ENCODE measurements around the gene USP3.

USP3 gene

DNA sequence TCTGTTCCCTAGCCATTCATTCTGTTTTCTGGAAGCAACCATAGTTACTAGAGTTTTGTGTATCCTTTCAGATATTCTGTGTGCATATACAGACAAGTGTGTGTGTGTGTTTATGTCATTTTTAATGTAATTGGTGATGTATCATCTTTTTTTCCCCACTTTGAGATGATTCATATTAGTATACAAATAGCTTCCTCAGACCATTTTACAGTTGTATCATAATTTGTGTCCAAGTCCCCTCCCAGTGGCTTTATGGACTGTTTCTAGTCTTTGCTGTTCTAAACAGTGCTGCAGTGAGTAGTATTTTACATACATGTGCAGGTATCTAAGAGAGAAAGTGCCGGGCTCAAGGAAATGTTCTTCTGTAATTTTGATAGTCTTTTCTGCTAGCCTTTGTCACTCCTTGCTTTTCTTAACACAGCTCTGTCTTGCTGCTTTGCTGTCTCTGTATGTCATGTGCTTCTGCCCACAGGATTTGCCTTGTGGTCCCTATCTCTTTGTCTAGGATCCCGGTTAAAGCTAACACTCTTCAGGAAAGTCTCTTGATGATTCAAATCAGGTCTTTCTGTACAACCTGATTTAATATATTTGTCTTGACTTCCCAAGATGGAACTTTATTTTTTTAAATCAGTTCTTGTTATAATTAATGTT is 61.3 kb downstream of the USP3 start:
- ChIA-PET POLR2A (no interaction called here), CTCF (interaction anchor here (0.9 to 2.3 kb wide), 9 partner anchors 11 to 99 kb away, joined by 3 to 8 read pairs (median 3); no protein-coding TSS in a partner anchor)
- TF ChIP-seq, protein P1, sequence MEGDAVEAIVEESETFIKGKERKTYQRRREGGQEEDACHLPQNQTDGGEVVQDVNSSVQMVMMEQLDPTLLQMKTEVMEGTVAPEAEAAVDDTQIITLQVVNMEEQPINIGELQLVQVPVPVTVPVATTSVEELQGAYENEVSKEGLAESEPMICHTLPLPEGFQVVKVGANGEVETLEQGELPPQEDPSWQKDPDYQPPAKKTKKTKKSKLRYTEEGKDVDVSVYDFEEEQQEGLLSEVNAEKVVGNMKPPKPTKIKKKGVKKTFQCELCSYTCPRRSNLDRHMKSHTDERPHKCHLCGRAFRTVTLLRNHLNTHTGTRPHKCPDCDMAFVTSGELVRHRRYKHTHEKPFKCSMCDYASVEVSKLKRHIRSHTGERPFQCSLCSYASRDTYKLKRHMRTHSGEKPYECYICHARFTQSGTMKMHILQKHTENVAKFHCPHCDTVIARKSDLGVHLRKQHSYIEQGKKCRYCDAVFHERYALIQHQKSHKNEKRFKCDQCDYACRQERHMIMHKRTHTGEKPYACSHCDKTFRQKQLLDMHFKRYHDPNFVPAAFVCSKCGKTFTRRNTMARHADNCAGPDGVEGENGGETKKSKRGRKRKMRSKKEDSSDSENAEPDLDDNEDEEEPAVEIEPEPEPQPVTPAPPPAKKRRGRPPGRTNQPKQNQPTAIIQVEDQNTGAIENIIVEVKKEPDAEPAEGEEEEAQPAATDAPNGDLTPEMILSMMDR (IDR thresholded peaks at IDR 0.05; ENCODE audit: control extremely low read depth, extremely low read depth, low read depth, missing control alignments) = no peak
- DNase-seq (ENCODE audit: extremely low spot score) = no peak

DNA sequence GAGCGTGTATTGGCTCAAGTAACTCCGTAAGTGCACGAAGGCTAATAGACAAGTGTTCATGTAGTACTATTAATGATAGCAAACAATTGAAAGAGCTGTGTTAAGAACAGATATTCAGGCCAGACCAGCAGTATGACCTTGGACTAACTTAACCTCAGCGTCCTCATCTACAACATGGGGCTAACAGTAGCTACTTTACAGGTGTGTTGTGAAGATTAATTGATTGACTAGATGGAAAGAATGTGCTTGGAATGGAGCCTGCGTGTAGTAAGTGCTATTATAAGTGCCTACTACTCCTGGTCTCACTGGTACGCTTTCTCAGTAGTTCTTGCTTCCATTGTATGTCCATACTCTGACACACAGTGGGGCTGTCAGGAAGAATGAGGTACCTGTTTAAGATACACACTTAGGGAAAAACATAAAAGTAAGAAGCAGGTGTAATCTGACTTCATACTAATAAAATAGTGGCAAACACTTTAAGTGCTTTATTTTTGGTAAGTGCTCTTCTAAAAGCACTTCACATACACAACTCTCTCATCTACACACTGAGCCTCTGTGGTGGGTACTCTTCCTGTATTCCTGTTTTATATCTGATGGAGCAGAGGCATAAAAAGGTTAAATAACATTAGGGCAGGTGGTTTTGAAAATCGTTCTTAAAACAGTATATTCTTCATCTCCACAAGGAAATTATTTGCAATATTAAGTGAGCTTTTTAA is 68.5 kb downstream of the USP3 start:
- CTCF ChIA-PET = interaction anchor here (2.4 kb wide), 1 partner anchor 15 kb away, joined by 8 read pairs; no protein-coding TSS in a partner anchor

DNA sequence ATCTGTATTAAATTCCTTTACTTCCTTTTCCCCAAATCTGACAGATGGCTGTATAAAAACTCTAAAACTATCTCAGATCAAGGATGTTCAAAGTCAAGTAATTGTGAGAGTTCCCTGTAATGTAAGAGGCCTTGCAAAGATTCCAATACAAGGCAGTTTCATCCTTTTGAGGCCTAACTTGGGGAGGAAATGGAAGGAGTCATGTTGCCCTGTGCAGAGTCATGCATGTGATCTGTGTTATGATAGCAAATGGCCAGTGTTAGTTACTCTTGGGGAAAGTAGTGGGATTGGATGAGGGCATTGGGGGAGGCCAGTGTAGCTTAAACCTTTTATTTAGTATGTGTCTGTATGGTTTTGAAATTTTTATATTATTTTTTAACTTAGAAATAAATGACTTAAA is 69.1 kb downstream of the USP3 start:
- DNase-seq (ENCODE audit: extremely low spot score) = no peak
- TF ChIP-seq, protein P1 (IDR thresholded peaks at IDR 0.05; ENCODE audit: control extremely low read depth, extremely low read depth, low read depth, missing control alignments) = no peak
- ChIA-PET POLR2A (no interaction called here), CTCF (interaction anchor here (1.7 to 2.4 kb wide), 2 partner anchors 16 to 37 kb away, joined by 5 to 8 read pairs; no protein-coding TSS in a partner anchor)

More for the DNA sequence above, 68.5 kb downstream of the USP3 start:
- POLR2A ChIA-PET = no interaction called here
- TF ChIP-seq, protein P1 (IDR thresholded peaks at IDR 0.05; ENCODE audit: control extremely low read depth, extremely low read depth, low read depth, missing control alignments) = no peak
- no peak for DNase-seq (ENCODE audit: extremely low spot score)

DNA sequence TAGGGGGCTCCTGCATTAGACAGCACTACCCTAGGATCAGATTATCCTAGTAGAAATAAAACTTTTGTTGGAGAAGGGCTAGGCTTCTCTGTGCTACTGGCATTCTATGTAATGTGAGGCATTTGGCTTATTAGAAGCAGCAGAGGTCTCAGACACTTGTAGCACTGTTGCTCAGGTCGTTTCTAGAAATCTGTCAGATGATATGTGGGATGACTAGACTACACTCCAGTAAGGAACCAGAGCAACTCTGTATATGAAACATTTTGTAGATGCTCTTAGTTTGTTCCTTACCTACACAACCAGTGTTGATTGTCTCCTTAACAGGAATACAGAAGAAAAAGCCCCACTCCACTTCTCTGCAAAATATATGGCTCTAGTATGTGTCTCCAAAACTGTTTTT is 70.9 kb downstream of the USP3 start:
- ChIA-PET CTCF (interaction anchor here (0.6 to 1.7 kb wide), 7 partner anchors 8 to 492 kb away, joined by 3 to 5 read pairs (median 4); no protein-coding TSS in a partner anchor), POLR2A (no interaction called here)
- DNase-seq (ENCODE audit: extremely low spot score) = no peak
- TF ChIP-seq, protein P1 (IDR thresholded peaks at IDR 0.05; ENCODE audit: control extremely low read depth, extremely low read depth, low read depth, missing control alignments) = no peak

DNA sequence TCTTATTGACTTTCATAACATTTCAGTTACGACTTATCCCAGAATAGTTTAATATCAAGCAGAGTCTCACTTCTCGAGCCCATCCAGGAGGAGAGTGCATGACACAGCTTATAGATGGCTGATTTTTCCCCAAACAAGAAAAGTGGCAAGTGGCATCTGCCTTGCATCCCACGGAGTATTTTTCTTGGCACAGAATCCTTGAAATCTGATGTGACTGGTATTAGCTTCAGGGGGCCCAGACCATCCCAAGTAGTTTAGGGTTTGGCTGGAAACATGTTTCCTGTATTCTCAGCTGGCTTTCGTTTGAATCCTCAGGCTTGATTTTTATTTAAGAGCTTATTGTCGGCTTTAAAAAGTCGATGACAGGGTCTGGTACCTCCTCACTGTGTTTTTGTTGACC is 72.0 kb downstream of the USP3 start:
- no peak for DNase-seq (ENCODE audit: extremely low spot score)
- ChIA-PET CTCF (interaction anchor here (1.0 to 2.0 kb wide), 5 partner anchors 11 to 113 kb away, joined by 3 to 4 read pairs (median 3); no protein-coding TSS in a partner anchor), POLR2A (no interaction called here)
- TF ChIP-seq, protein P1 (IDR thresholded peaks at IDR 0.05; ENCODE audit: control extremely low read depth, extremely low read depth, low read depth, missing control alignments) = no peak

DNA sequence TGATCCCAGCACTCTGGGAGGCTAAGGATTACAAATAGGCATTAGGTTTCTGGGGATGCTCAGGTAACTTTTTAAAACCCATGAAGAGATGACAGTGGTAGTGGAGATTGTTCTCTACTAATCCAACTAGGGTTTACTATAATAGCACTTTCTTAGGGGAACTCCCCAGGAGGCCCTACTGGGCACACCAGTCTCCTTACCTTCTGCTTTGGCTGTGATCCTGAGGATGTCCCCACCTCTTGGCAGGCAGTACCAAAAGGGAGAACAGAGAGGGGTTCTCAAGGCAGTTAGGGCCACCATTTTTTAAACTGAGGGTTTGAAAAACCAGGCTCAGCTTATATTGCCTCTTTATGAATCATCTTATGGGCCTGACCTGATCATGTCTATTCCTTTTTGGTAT is 77.8 kb downstream of the USP3 start:
- no peak for DNase-seq (ENCODE audit: extremely low spot score)
- TF ChIP-seq, protein P1 (IDR thresholded peaks at IDR 0.05; ENCODE audit: control extremely low read depth, extremely low read depth, low read depth, missing control alignments) = no peak
- ChIA-PET CTCF (interaction anchor here (1.0 to 1.3 kb wide), 4 partner anchors 8 to 73 kb away, joined by 3 to 4 read pairs (median 3); no protein-coding TSS in a partner anchor), POLR2A (no interaction called here)
